Measurements from ENCODE around the gene LIPC.

LIPC gene

GRCh38 chr15:58431221-58432149 lies at the start of gene LIPC:
LIPC (plus strand) TSS chr15:58431991; CDS start chr15:58432033, 42 bp downstream.
- DNase-seq: no peak

GRCh38 chr15:58383876-58384275 lies 47.9 kb upstream of the LIPC start:
- no peak for DNase-seq

GRCh38 chr15:58384667-58385066 lies 47.1 kb upstream of the LIPC start:
- DNase-seq: no peak

GRCh38 chr15:58386081-58386480 lies 45.7 kb upstream of the LIPC start:
- no peak for DNase-seq

- DNase-seq: no peak
Measured at GRCh38 chr15:58386641-58387040, 45.1 kb upstream of the LIPC start.

- no peak for DNase-seq
Measured at GRCh38 chr15:58387130-58387529, 44.7 kb upstream of the LIPC start.

GRCh38 chr15:58388211-58388610 lies 43.6 kb upstream of the LIPC start:
- DNase-seq: no peak

- DNase-seq: no peak
Measured at GRCh38 chr15:58390118-58390517, 41.7 kb upstream of the LIPC start.

GRCh38 chr15:58390655-58391054 lies 41.1 kb upstream of the LIPC start:
- DNase-seq: no peak

GRCh38 chr15:58391088-58391487 lies 40.7 kb upstream of the LIPC start:
- DNase-seq: no peak

- no peak for DNase-seq
Measured at GRCh38 chr15:58392141-58392540, 39.6 kb upstream of the LIPC start.

GRCh38 chr15:58392611-58393161 lies 39.1 kb upstream of the LIPC start:
- DNase-seq: no peak

GRCh38 chr15:58393241-58393662 lies 38.5 kb upstream of the LIPC start:
- DNase-seq: no peak

- DNase-seq: no peak
Measured at GRCh38 chr15:58396181-58396580, 35.6 kb upstream of the LIPC start.

GRCh38 chr15:58398071-58398470 lies 33.7 kb upstream of the LIPC start:
- no peak for DNase-seq

- no peak for DNase-seq
Measured at GRCh38 chr15:58398643-58399042, 33.1 kb upstream of the LIPC start.

GRCh38 chr15:58399739-58400138 lies 32.1 kb upstream of the LIPC start:
- no peak for DNase-seq

- DNase-seq: no peak
Measured at GRCh38 chr15:58401276-58401675, 30.5 kb upstream of the LIPC start.

- DNase-seq: no peak
Measured at GRCh38 chr15:58401991-58402649, 29.7 kb upstream of the LIPC start.

GRCh38 chr15:58403581-58403980 lies 28.2 kb upstream of the LIPC start:
- DNase-seq: no peak

- no peak for DNase-seq
Measured at GRCh38 chr15:58404020-58404419, 27.8 kb upstream of the LIPC start.

- DNase-seq: no peak
Measured at GRCh38 chr15:58404722-58405121, 27.1 kb upstream of the LIPC start.

- DNase-seq: no peak
Measured at GRCh38 chr15:58405865-58406264, 25.9 kb upstream of the LIPC start.

- DNase-seq: no peak
Measured at GRCh38 chr15:58406811-58407210, 25.0 kb upstream of the LIPC start.

Data from stimulated activated naive CD4-positive, alpha-beta T cell (primary cell).